ENCODE measurements around the gene DIAPH1.

GRCh38 chr5:141634720-141635119 lies 15.9 kb upstream of the DIAPH1 start:
- no peak for TF ChIP-seq CTCF (IDR thresholded peaks at IDR 0.05)
- no peak for TF ChIP-seq POLR2A (IDR thresholded peaks at IDR 0.05)

Measured in Peyer's patch (tissue), 4 donors.